Fibroblast of gingiva (primary cell): ENCODE data around the gene SORT1.
"Not testable (repeated sequence)": the region's sequence is repeated elsewhere in the genome, so short reads cannot be mapped to it uniquely, and the experiment has no call there.

ENCODE experiments used
- DNase-seq: peaks from one replicate; pipeline ENCODE4 v3.0.0-alpha.2; 2011; ENCODE audit warnings: low read depth

Gene SORT1

GRCh38 chr1:109396871-109397580 lies 692 bp downstream of the SORT1 start:
- DNase-seq = peak; percentile 69

GRCh38 chr1:109396513-109396839 lies 1.2 kb downstream of the SORT1 start:
- DNase-seq = no peak

GRCh38 chr1:109395602-109396512 lies 1.9 kb downstream of the SORT1 start:
- peak; percentile 34 for DNase-seq

- not testable (repeated sequence) for DNase-seq
These were observed 2.5 kb downstream of the SORT1 start for GRCh38 chr1:109395282-109395599.

- DNase-seq = no peak
These were observed 3.0 kb downstream of the SORT1 start for GRCh38 chr1:109394591-109395281.

GRCh38 chr1:109393617-109394233 lies 4.0 kb downstream of the SORT1 start:
- no peak for DNase-seq

GRCh38 chr1:109392788-109393616 lies 4.7 kb downstream of the SORT1 start:
- peak; percentile 51 for DNase-seq

GRCh38 chr1:109392037-109392787 lies 5.5 kb downstream of the SORT1 start:
- no peak for DNase-seq

- DNase-seq = no peak
These were observed 6.1 kb downstream of the SORT1 start for GRCh38 chr1:109391626-109392025.

- DNase-seq = peak; percentile 13
These were observed 6.6 kb downstream of the SORT1 start for GRCh38 chr1:109391157-109391556.

GRCh38 chr1:109389638-109390341 lies 7.9 kb downstream of the SORT1 start:
- DNase-seq = no peak

- DNase-seq = peak; percentile 54
These were observed 8.7 kb downstream of the SORT1 start for GRCh38 chr1:109388884-109389637.

- no peak for DNase-seq
These were observed 9.5 kb downstream of the SORT1 start for GRCh38 chr1:109388208-109388711.

GRCh38 chr1:109386054-109386717 lies 11.5 kb downstream of the SORT1 start:
- DNase-seq = no peak

GRCh38 chr1:109385417-109385816 lies 12.3 kb downstream of the SORT1 start:
- peak; percentile 75 for DNase-seq

GRCh38 chr1:109383854-109384253 lies 13.9 kb downstream of the SORT1 start:
- no peak for DNase-seq

- DNase-seq = no peak
These were observed 14.5 kb downstream of the SORT1 start for GRCh38 chr1:109383087-109383779.

- DNase-seq = no peak
These were observed 16.1 kb downstream of the SORT1 start for GRCh38 chr1:109381573-109381972.
